GM23338 (cell line): ENCODE measurements around the gene FOXJ3. TPM values are rescaled to one million over a fixed set of nuclear protein-coding genes. Genes with fewer than 3 reads are reported as not detected.

Source experiments
- ATAC-seq: fragments of 200-7000 bp; cut with Tn5 transposase; 3 replicates; pipeline ENCODE4 v1.9.1; 2020
- DNase-seq: peaks from one replicate; pipeline ENCODE4 v3.0.0-alpha.2; 2015; ENCODE audit warnings: low spot score
- H2AFZ ChIP-seq: fragments of 200-600 bp; sonication (generic); 2 replicates; pipeline ENCODE4 v1.8.0; 2016; ENCODE audit warnings: antibody characterized with exemption, mild to moderate bottlenecking, moderate library complexity
- H3F3A ChIP-seq: fragments of 200-600 bp; sonication (generic); replicated peaks from 2 replicates; pipeline ENCODE4 v1.8.0; 2017; ENCODE audit warnings: antibody characterized with exemption, mixed run types, low read depth
- H3K27ac ChIP-seq: fragments of 200-600 bp; sonication (generic); 2 replicates; pipeline ENCODE4 v1.6.1; 2016; ENCODE audit warnings: low read depth
- H3K27me3 ChIP-seq: fragments of 200-600 bp; sonication (generic); 2 replicates; pipeline ENCODE4 v1.8.0; 2016; ENCODE audit warnings: mild to moderate bottlenecking, mixed run types, moderate library complexity; ENCODE audit not compliant: insufficient read depth
- H3K36me3 ChIP-seq: fragments of 200-600 bp; sonication (generic); 2 replicates; pipeline ENCODE4 v1.8.0; 2016; ENCODE audit warnings: mild to moderate bottlenecking; ENCODE audit not compliant: insufficient read depth
- H3K4me1 ChIP-seq: fragments of 200-600 bp; sonication (generic); 2 replicates; pipeline ENCODE4 v1.8.0; 2016; ENCODE audit warnings: mild to moderate bottlenecking, moderate library complexity; ENCODE audit not compliant: insufficient read depth
- H3K4me2 ChIP-seq: fragments of 200-600 bp; sonication (generic); 2 replicates; pipeline ENCODE4 v1.7.1; 2017; ENCODE audit warnings: mixed run types
- H3K4me3 ChIP-seq: fragments of 200-600 bp; sonication (generic); 2 replicates; pipeline ENCODE4 v1.6.1; 2016; ENCODE audit warnings: mixed run types
- H3K79me2 ChIP-seq: fragments of 200-600 bp; sonication (generic); replicated peaks from 2 replicates; pipeline ENCODE4 v1.8.0; 2017; ENCODE audit warnings: mild to moderate bottlenecking; ENCODE audit not compliant: insufficient read depth
- H3K9me2 ChIP-seq: fragments of 200-600 bp; sonication (generic); 2 replicates; pipeline ENCODE4 v1.8.0; 2017; ENCODE audit not compliant: insufficient read depth
- H4K20me1 ChIP-seq: fragments of 200-600 bp; sonication (generic); replicated peaks from 2 replicates; pipeline ENCODE4 v1.8.0; 2017; ENCODE audit warnings: mild to moderate bottlenecking; ENCODE audit not compliant: insufficient read depth
- H3K27ac Mint-ChIP-seq: 2 replicates; pipeline ENCODE4 v1.8.0; 2020; ENCODE audit warnings: inconsistent platforms, mild to moderate bottlenecking, moderate library complexity, mixed read lengths
- H3K27me3 Mint-ChIP-seq: 3 replicates; pipeline ENCODE4 v1.8.0; 2022; ENCODE audit warnings: low read depth, mild to moderate bottlenecking, moderate library complexity, mixed read lengths, inconsistent platforms; ENCODE audit not compliant: insufficient read depth, poor library complexity
- H3K36me3 Mint-ChIP-seq: 3 replicates; pipeline ENCODE4 v1.8.0; 2021; ENCODE audit warnings: low read depth, mild to moderate bottlenecking, inconsistent platforms, moderate library complexity, mixed read lengths
- H3K4me1 Mint-ChIP-seq: 3 replicates; pipeline ENCODE4 v1.8.0; 2020; ENCODE audit warnings: mild to moderate bottlenecking, inconsistent platforms, mixed read lengths
- H3K4me3 Mint-ChIP-seq: 3 replicates; pipeline ENCODE4 v1.8.0; 2021; ENCODE audit warnings: moderate library complexity, mild to moderate bottlenecking, inconsistent platforms, mixed read lengths
- H3K9me3 Mint-ChIP-seq: 3 replicates; pipeline ENCODE4 v1.8.0; 2020; ENCODE audit warnings: moderate library complexity, mild to moderate bottlenecking, inconsistent platforms, mixed read lengths
- ETS1 ChIP-seq: IDR thresholded peaks from 2 replicates; pipeline ENCODE4 v1.6.1; 2016; ENCODE audit warnings: antibody characterized with exemption
- EZH2 ChIP-seq: fragments of 200-600 bp; sonication (generic); IDR thresholded peaks from one replicate; pipeline ENCODE4 v1.8.0; 2017; ENCODE audit warnings: antibody characterized with exemption, mild to moderate bottlenecking, low read depth; ENCODE audit not compliant: unreplicated experiment
- STAT1 ChIP-seq: IDR thresholded peaks from one replicate; pipeline ENCODE4 v1.6.1; 2016; ENCODE audit warnings: antibody characterized with exemption; ENCODE audit not compliant: unreplicated experiment
- ZNF114 ChIP-seq: fragments of 250-450 bp; sonication (Bioruptor Pico); IDR thresholded peaks from 2 replicates; pipeline ENCODE4 v1.5.0; 2020; ENCODE audit warnings: mild to moderate bottlenecking, moderate library complexity
- polyA plus RNA-seq: library from polyadenylated mRNA; unstranded; fragments of >200 nt; fragmentation: Nextera tagmentation; extraction: Ambion mirVana; gene quantifications from 2 replicates; pipeline ENCODE4 v1.2.1, GENCODE V29; 2016
- total RNA-seq: library from RNA; depleted of rRNA; stranded (reverse); fragments of >200 nt; shearing (Covaris generic); gene quantifications from 2 replicates; pipeline ENCODE4 v1.2.3, GENCODE V29; 2014
- TF ChIP-seq, protein P1 (sequence below): fragments of 250-450 bp; sonication (Bioruptor Pico); IDR thresholded peaks from 2 replicates; pipeline ENCODE4 v1.5.0; 2020; ENCODE audit warnings: mild to moderate bottlenecking, moderate library complexity

FOXJ3 gene
- total and polyA plus RNA-seq, 2 experiments from 2014 or later = 36.6 to 53.3 TPM

DNA sequence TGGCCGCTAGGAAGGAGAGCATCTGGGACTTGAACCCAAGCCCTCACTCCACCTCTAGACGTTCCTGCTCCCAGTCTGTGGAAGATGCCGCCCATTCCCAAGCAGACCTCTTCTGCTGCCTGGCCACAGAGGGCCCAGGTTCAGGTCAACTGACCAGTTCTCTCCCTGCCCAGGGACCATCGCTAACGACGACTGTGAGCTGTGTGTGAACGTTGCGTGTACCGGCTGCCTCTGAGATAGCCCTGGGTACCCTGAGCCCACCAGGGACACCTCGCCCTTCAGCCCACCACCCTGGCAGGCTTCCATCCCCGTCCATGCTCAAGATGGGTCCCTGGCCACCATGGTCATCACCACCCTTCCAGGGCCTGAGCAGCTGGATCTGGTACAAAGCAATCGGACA, 179.7 kb downstream of the FOXJ3 start:
- TF ChIP-seq STAT1 (no peak), ZNF114 (CRISPR knock-in tag) (no peak)
- TF ChIP-seq, protein P1, sequence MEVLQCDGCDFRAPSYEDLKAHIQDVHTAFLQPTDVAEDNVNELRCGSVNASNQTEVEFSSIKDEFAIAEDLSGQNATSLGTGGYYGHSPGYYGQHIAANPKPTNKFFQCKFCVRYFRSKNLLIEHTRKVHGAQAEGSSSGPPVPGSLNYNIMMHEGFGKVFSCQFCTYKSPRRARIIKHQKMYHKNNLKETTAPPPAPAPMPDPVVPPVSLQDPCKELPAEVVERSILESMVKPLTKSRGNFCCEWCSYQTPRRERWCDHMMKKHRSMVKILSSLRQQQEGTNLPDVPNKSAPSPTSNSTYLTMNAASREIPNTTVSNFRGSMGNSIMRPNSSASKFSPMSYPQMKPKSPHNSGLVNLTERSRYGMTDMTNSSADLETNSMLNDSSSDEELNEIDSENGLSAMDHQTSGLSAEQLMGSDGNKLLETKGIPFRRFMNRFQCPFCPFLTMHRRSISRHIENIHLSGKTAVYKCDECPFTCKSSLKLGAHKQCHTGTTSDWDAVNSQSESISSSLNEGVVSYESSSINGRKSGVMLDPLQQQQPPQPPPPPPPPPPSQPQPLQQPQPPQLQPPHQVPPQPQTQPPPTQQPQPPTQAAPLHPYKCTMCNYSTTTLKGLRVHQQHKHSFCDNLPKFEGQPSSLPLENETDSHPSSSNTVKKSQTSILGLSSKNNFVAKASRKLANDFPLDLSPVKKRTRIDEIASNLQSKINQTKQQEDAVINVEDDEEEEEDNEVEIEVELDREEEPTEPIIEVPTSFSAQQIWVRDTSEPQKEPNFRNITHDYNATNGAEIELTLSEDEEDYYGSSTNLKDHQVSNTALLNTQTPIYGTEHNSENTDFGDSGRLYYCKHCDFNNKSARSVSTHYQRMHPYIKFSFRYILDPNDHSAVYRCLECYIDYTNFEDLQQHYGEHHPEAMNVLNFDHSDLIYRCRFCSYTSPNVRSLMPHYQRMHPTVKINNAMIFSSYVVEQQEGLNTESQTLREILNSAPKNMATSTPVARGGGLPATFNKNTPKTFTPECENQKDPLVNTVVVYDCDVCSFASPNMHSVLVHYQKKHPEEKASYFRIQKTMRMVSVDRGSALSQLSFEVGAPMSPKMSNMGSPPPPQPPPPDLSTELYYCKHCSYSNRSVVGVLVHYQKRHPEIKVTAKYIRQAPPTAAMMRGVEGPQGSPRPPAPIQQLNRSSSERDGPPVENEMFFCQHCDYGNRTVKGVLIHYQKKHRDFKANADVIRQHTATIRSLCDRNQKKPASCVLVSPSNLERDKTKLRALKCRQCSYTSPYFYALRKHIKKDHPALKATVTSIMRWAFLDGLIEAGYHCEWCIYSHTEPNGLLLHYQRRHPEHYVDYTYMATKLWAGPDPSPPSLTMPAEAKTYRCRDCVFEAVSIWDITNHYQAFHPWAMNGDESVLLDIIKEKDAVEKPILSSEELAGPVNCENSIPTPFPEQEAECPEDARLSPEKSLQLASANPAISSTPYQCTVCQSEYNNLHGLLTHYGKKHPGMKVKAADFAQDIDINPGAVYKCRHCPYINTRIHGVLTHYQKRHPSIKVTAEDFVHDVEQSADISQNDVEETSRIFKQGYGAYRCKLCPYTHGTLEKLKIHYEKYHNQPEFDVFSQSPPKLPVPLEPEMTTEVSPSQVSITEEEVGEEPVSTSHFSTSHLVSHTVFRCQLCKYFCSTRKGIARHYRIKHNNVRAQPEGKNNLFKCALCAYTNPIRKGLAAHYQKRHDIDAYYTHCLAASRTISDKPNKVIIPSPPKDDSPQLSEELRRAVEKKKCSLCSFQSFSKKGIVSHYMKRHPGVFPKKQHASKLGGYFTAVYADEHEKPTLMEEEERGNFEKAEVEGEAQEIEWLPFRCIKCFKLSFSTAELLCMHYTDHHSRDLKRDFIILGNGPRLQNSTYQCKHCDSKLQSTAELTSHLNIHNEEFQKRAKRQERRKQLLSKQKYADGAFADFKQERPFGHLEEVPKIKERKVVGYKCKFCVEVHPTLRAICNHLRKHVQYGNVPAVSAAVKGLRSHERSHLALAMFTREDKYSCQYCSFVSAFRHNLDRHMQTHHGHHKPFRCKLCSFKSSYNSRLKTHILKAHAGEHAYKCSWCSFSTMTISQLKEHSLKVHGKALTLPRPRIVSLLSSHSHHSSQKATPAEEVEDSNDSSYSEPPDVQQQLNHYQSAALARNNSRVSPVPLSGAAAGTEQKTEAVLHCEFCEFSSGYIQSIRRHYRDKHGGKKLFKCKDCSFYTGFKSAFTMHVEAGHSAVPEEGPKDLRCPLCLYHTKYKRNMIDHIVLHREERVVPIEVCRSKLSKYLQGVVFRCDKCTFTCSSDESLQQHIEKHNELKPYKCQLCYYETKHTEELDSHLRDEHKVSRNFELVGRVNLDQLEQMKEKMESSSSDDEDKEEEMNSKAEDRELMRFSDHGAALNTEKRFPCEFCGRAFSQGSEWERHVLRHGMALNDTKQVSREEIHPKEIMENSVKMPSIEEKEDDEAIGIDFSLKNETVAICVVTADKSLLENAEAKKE (CRISPR knock-in tag) = no peak
- no peak overlapping the region for H3K4me3 ChIP-seq
- no peaks in the 10 kb centered on the region for H3F3A ChIP-seq
- H3K27ac ChIP-seq = no peak overlapping the region
- Mint-ChIP-seq H3K27ac (no peak overlapping the region), H3K27me3 (peaks cover 7% of the 10 kb centered on the region), H3K4me3 (no peak overlapping the region), H3K4me1 (no peaks in the 10 kb centered on the region), H3K9me3 (no peaks in the 10 kb centered on the region), H3K36me3 (no peaks in the 10 kb centered on the region)
- no peaks in the 10 kb centered on the region for H3K79me2 ChIP-seq
- no peak overlapping the region for H2AFZ ChIP-seq
- H3K36me3 ChIP-seq = no peaks in the 10 kb centered on the region
- no peak overlapping the region for H3K4me2 ChIP-seq
- DNase-seq (no peak), ATAC-seq (no peak)
- H3K9me2 ChIP-seq = 0 out of 2 replicates have a peak, but pooled peaks cover 4% of the 10 kb centered on the region
- no peaks in the 10 kb centered on the region for H3K4me1 ChIP-seq
- H4K20me1 ChIP-seq = no peaks in the 10 kb centered on the region
- H3K27me3 ChIP-seq = no peaks in the 10 kb centered on the region

DNA sequence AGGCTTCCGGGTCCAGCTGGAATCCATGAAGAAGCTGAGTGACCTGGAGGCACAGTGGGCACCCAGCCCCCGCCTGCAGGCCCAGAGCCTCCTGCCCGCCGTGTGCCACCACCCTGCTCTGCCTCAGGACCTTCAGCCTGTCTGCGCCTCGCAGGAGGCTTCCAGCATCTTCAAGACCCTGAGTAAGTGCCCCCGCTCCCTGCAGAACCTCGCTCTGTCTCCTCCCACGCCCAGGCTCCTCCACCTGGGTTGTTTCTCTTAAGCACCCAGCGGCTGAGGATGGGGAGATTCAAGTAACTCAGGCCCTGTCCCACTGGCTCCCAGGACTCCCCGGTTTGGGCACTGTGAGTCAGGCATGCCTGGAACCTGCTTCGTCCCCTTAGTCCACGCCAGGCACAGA, 180.3 kb downstream of the FOXJ3 start:
- DNase-seq (no peak), ATAC-seq (no peak)
- Histone ChIP-seq H3K36me3 (no peaks in the 10 kb centered on the region), H3K4me1 (no peaks in the 10 kb centered on the region), H3K4me3 (no peak overlapping the region), H4K20me1 (no peaks in the 10 kb centered on the region), H3F3A (no peaks in the 10 kb centered on the region), H3K27ac (no peak overlapping the region), H3K79me2 (no peaks in the 10 kb centered on the region), H3K9me2 (0 out of 2 replicates have a peak, but pooled peaks cover 4% of the 10 kb centered on the region), H2AFZ (no peak overlapping the region), H3K27me3 (no peaks in the 10 kb centered on the region), H3K4me2 (no peak overlapping the region)
- H3K9me3 Mint-ChIP-seq = no peaks in the 10 kb centered on the region
- H3K4me1 Mint-ChIP-seq = no peaks in the 10 kb centered on the region
- no peak overlapping the region for H3K27ac Mint-ChIP-seq
- H3K4me3 Mint-ChIP-seq = no peak overlapping the region
- peaks cover 7% of the 10 kb centered on the region for H3K27me3 Mint-ChIP-seq
- no peaks in the 10 kb centered on the region for H3K36me3 Mint-ChIP-seq
- TF ChIP-seq EZH2 (no peak), STAT1 (no peak), ETS1 (no peak)
- TF ChIP-seq, protein P1 (CRISPR knock-in tag) = no peak
